CD14-positive monocyte (primary cell): ENCODE results near the gene ADAM11. TPM values are rescaled to one million over a fixed set of nuclear protein-coding genes. Genes with fewer than 3 reads are reported as not detected.
A peak's percentile ranks its signal among the peaks of the same experiment; 100 is the strongest.

Experiments
- DNase-seq, 3 donors: peaks; one replicate each; pipeline ENCODE4 v3.0.0-alpha.2; 2011 to 2022
- H2AFZ ChIP-seq: 2 replicates; pipeline ENCODE4 v1.6.0; 2012; ENCODE audit warnings: mild to moderate bottlenecking, low read depth, low read length, inconsistent platforms; ENCODE audit not compliant: insufficient read depth, poor library complexity, severe bottlenecking
- H3K27ac ChIP-seq, 2 donors: 1 replicate in 1 of 2; 2 replicates in 1 of 2; pipeline ENCODE4 v1.5.1; 2012 to 2013; ENCODE audit warnings: low read length in 2 of 2, control low read depth in 1 of 2, inconsistent platforms in 1 of 2, low read depth in 1 of 2, mild to moderate bottlenecking in 1 of 2
- H3K27me3 ChIP-seq, 2 donors: one replicate each; pipeline versions ENCODE4 v1.6.0 to v1.6.1; 2011 to 2013; ENCODE audit warnings: low read length in 2 of 2; ENCODE audit not compliant: control insufficient read depth in 2 of 2, insufficient read depth in 2 of 2
- H3K36me3 ChIP-seq, 2 donors: replicated peaks in 1 of 2; 1 replicate in 1 of 2; 2 replicates in 1 of 2; pipeline versions ENCODE4 v1.5.1 to v1.6.1; 2012 to 2013; ENCODE audit warnings: low read length in 2 of 2, control low read depth in 1 of 2, inconsistent platforms in 1 of 2, mild to moderate bottlenecking in 1 of 2; ENCODE audit not compliant: insufficient read depth in 2 of 2, control insufficient read depth in 1 of 2
- H3K4me1 ChIP-seq, 2 donors: 1 replicate in 1 of 2; 2 replicates in 1 of 2; pipeline versions ENCODE4 v1.5.1 to v1.6.1; 2012 to 2013; ENCODE audit warnings: low read length in 2 of 2, control low read depth in 1 of 2, inconsistent platforms in 1 of 2, mild to moderate bottlenecking in 1 of 2, moderate library complexity in 1 of 2; ENCODE audit not compliant: insufficient read depth in 2 of 2, control insufficient read depth in 1 of 2
- H3K4me2 ChIP-seq: replicated peaks from 2 replicates; pipeline ENCODE3; 2012; ENCODE audit warnings: low read length, moderate library complexity, mild to moderate bottlenecking; ENCODE audit not compliant: poor library complexity, severe bottlenecking; ENCODE audit errors: extremely low read depth
- H3K4me3 ChIP-seq, 3 experiments: fragments of 200-600 bp in 1 of 3; sonication (generic) in 1 of 3; replicated peaks in 1 of 3; 1 replicate in 2 of 3; 2 replicates in 1 of 3; pipeline ENCODE4 v1.5.1; 2011 to 2013; ENCODE audit warnings: low read length in 3 of 3, mild to moderate bottlenecking in 3 of 3, control low read depth in 2 of 3, low read depth in 2 of 3, inconsistent platforms in 1 of 3, moderate library complexity in 1 of 3
- H3K79me2 ChIP-seq: 2 replicates; pipeline ENCODE4 v1.6.0; 2012; ENCODE audit warnings: mild to moderate bottlenecking, control low read depth, inconsistent platforms, low read length, moderate library complexity; ENCODE audit not compliant: insufficient read depth
- H3K9ac ChIP-seq: 2 replicates; pipeline ENCODE4 v1.6.0; 2017; ENCODE audit warnings: low read length, mild to moderate bottlenecking; ENCODE audit not compliant: insufficient read depth, poor library complexity, severe bottlenecking
- H3K9me3 ChIP-seq, 2 donors: replicated peaks in 1 of 2; 1 replicate in 1 of 2; 2 replicates in 1 of 2; pipeline versions ENCODE4 v1.5.1 to v1.6.1; 2012 to 2013; ENCODE audit warnings: low read length in 2 of 2, control low read depth in 1 of 2; ENCODE audit not compliant: control insufficient read depth in 1 of 2, insufficient read depth in 1 of 2
- H4K20me1 ChIP-seq: 2 replicates; pipeline ENCODE4 v1.6.0; 2012; ENCODE audit warnings: mild to moderate bottlenecking, low read length, control low read depth, moderate library complexity; ENCODE audit not compliant: insufficient read depth
- H3K27ac Mint-ChIP-seq, 7 donors: one replicate each; pipeline ENCODE4 v1.8.0; 2020; ENCODE audit warnings: mild to moderate bottlenecking in 7 of 7, mixed read lengths in 7 of 7, moderate library complexity in 6 of 7, inconsistent platforms in 2 of 7
- H3K27me3 Mint-ChIP-seq, 3 donors: one replicate each; pipeline ENCODE4 v1.8.0; 2021 to 2022; ENCODE audit warnings: low read depth in 3 of 3, mild to moderate bottlenecking in 3 of 3, mixed read lengths in 3 of 3, moderate library complexity in 3 of 3, inconsistent platforms in 1 of 3
- H3K36me3 Mint-ChIP-seq, 2 donors: one replicate each; pipeline ENCODE4 v1.8.0; 2020; ENCODE audit warnings: mixed read lengths in 2 of 2, inconsistent platforms in 1 of 2, mild to moderate bottlenecking in 1 of 2
- H3K4me1 Mint-ChIP-seq: one replicate; pipeline ENCODE4 v1.8.0; 2020; ENCODE audit warnings: mild to moderate bottlenecking, mixed read lengths
- H3K4me3 Mint-ChIP-seq, 2 donors: one replicate each; pipeline ENCODE4 v1.8.0; 2020; ENCODE audit warnings: mild to moderate bottlenecking in 2 of 2, mixed read lengths in 2 of 2, moderate library complexity in 1 of 2
- H3K9me3 Mint-ChIP-seq, 7 donors: one replicate each; pipeline ENCODE4 v1.8.0; 2020 to 2022; ENCODE audit warnings: mixed read lengths in 7 of 7, mild to moderate bottlenecking in 6 of 7, moderate library complexity in 6 of 7, inconsistent platforms in 2 of 7
- CTCF ChIP-seq: fragments of 200-600 bp; IDR thresholded peaks from one replicate; pipeline ENCODE4 v1.8.0; 2022; ENCODE audit warnings: antibody characterized with exemption, mild to moderate bottlenecking
- WGBS: methylation state at CpG from one replicate; pipeline ENCODE4 v1.1.5; 2013; ENCODE audit warnings: missing lambda C conversion rate; ENCODE audit not compliant: insufficient coverage; 5-methylcytosine and 5-hydroxymethylcytosine counted together
- intact Hi-C, 2 donors: fragments of 100-400 bp; cut with micrococcal nuclease; formaldehyde crosslinking; loops; one replicate each; pipeline versions ENCODE4 v1.15.0 to v1.15.1; 2023
- polyA plus RNA-seq, 3 donors: library from polyadenylated mRNA; depleted of rRNA in 1 of 3; unstranded in 2 of 3; stranded (reverse) in 1 of 3; fragments of 300-500 nt in 2 of 3; fragments of >200 nt in 1 of 3; fragmentation: Illumina TruSeq in 2 of 3; gene quantifications; 1 replicate in 2 of 3; 2 replicates in 1 of 3; pipeline ENCODE4 v1.2.3, GENCODE V29; 2012 to 2021

The ADAM11 gene
- polyA plus RNA-seq, 3 donors = 0.19 TPM; not detected in 2

- H3K4me1 ChIP-seq = peaks cover 18 to 20% of the 10 kb centered on the region in 2 donors
- H3K27ac ChIP-seq = no peak overlapping the region
- intact Hi-C loops = no loop called here
- H3K79me2 ChIP-seq = no peaks in the 10 kb centered on the region
- no peak overlapping the region for H3K9ac ChIP-seq
- no peak overlapping the region for H3K4me3 ChIP-seq
- H4K20me1 ChIP-seq = no peaks in the 10 kb centered on the region
- H3K4me2 ChIP-seq = no peak overlapping the region
- no peaks in the 10 kb centered on the region for H3K27me3 ChIP-seq
- peaks cover 0 to 3% (median 0%) of the 10 kb centered on the region in 7 donors for H3K9me3 Mint-ChIP-seq
- TF ChIP-seq CTCF = no peak
- no peak for DNase-seq
- H3K9me3 ChIP-seq = no peaks in the 10 kb centered on the region
- H3K4me3 Mint-ChIP-seq = no peak overlapping the region
- H3K4me1 Mint-ChIP-seq = peaks cover 23% of the 10 kb centered on the region
- peak overlapping the region in 1 of 7 donors; percentile 58 for H3K27ac Mint-ChIP-seq
- H3K36me3 ChIP-seq = no peaks in the 10 kb centered on the region
- peaks cover 0 to 3% (median 0%) of the 10 kb centered on the region in 3 donors for H3K27me3 Mint-ChIP-seq
- peaks cover 0 to 6% of the 10 kb centered on the region in 2 donors for H3K36me3 Mint-ChIP-seq
- no peak overlapping the region for H2AFZ ChIP-seq
- no CpG with 5 or more reads among the region's 9 CpGs for WGBS
Measured at GRCh38 chr17:44796731-44797130, 37.9 kb downstream of the ADAM11 start.

GRCh38 chr17:44797802-44798201 is 39.0 kb downstream of the ADAM11 start:
- peaks cover 18 to 20% of the 10 kb centered on the region in 2 donors for H3K4me1 ChIP-seq
- no peaks in the 10 kb centered on the region for H3K9me3 ChIP-seq
- Mint-ChIP-seq H3K27me3 (peaks cover under 1 to 9% (median 3%) of the 10 kb centered on the region in 3 donors), H3K27ac (peak overlapping the region in 1 of 7 donors; percentile 10), H3K36me3 (peaks cover 0 to 6% of the 10 kb centered on the region in 2 donors), H3K4me1 (peaks cover 23% of the 10 kb centered on the region), H3K9me3 (peaks cover 0 to 3% (median 0%) of the 10 kb centered on the region in 7 donors), H3K4me3 (no peak overlapping the region)
- no peak overlapping the region for H2AFZ ChIP-seq
- 98% methylated on average over 10 of the region's 11 CpGs for WGBS
- no peak for TF ChIP-seq CTCF
- H3K79me2 ChIP-seq = no peaks in the 10 kb centered on the region
- H3K4me2 ChIP-seq = no peak overlapping the region
- intact Hi-C loops = no loop called here
- no peaks in the 10 kb centered on the region for H3K27me3 ChIP-seq
- H4K20me1 ChIP-seq = no peaks in the 10 kb centered on the region
- no peak overlapping the region for H3K4me3 ChIP-seq
- H3K36me3 ChIP-seq = no peaks in the 10 kb centered on the region
- DNase-seq = no peak
- H3K9ac ChIP-seq = no peak overlapping the region
- no peak overlapping the region for H3K27ac ChIP-seq
